Measurements from ENCODE around the gene NAA30.

GRCh38 chr14:57388067-57388466 lies 2.3 kb upstream of the NAA30 start:
- TF ChIP-seq CTCF (IDR thresholded peaks at IDR 0.05; ENCODE audit: poor library complexity, severe bottlenecking) (no peak), REST (IDR thresholded peaks at IDR 0.05; ENCODE audit: borderline replicate concordance) (no peak), EP300 (conservative IDR thresholded peaks at IDR 0.05; ENCODE audit: poor library complexity, severe bottlenecking) (no peak), POLR2AphosphoS5 (IDR thresholded peaks at IDR 0.05) (no peak)
